Endometrium (tissue), 2 donors: ENCODE results near the gene SLFN13.
"Not testable (repeated sequence)": the region's sequence is repeated elsewhere in the genome, so short reads cannot be mapped to it uniquely, and the experiment has no call there.

ENCODE experiments used
- FAIRE-seq: peaks from 2 replicates; lab custom pipeline; 2012; peaks lifted over from hg19 to GRCh38; lab: Jason Lieb, UNC
- donor health status: control.
- donor health status: control.

The SLFN13 gene, protein sequence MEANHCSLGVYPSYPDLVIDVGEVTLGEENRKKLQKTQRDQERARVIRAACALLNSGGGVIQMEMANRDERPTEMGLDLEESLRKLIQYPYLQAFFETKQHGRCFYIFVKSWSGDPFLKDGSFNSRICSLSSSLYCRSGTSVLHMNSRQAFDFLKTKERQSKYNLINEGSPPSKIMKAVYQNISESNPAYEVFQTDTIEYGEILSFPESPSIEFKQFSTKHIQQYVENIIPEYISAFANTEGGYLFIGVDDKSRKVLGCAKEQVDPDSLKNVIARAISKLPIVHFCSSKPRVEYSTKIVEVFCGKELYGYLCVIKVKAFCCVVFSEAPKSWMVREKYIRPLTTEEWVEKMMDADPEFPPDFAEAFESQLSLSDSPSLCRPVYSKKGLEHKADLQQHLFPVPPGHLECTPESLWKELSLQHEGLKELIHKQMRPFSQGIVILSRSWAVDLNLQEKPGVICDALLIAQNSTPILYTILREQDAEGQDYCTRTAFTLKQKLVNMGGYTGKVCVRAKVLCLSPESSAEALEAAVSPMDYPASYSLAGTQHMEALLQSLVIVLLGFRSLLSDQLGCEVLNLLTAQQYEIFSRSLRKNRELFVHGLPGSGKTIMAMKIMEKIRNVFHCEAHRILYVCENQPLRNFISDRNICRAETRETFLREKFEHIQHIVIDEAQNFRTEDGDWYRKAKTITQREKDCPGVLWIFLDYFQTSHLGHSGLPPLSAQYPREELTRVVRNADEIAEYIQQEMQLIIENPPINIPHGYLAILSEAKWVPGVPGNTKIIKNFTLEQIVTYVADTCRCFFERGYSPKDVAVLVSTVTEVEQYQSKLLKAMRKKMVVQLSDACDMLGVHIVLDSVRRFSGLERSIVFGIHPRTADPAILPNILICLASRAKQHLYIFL

DNA sequence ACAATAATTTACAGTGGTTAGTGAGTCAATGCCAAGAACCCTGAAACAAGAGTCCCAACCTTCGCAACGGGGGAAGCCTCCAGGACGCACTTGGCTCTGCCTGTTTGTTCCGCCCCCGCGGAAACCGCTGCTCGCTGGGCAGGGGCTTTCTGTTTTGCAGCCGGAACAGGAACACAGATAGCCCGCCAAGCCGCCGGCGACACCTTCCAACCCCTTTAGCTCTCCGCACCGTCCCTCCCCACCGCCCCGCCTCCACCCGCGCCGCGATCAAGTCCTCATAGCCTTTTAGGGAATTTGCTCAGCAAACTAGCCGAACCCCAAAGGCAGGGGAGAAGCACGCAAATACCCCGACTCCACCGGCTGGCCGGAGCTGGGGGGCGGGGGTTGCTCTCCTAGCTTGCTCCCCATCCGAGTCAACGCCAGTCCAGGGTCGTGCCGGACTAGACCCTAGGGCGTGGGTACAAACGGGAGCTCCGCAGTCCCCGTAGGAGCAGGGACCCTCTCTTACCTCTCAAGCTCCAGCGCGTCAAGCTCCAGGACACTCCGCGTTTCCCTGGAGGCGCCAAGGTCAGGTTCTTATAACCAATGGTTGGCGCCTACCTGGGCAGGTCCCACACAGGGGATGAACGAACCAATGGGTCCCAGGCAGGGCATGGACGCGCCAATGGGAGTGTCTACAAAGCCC, at the start of gene SLFN13:
Gene SLFN13 (minus strand): TSS at position 553 of the 685 bp plus-strand sequence. CDS start 3,086 bp downstream, outside the sequence.
- FAIRE-seq: no peak

DNA sequence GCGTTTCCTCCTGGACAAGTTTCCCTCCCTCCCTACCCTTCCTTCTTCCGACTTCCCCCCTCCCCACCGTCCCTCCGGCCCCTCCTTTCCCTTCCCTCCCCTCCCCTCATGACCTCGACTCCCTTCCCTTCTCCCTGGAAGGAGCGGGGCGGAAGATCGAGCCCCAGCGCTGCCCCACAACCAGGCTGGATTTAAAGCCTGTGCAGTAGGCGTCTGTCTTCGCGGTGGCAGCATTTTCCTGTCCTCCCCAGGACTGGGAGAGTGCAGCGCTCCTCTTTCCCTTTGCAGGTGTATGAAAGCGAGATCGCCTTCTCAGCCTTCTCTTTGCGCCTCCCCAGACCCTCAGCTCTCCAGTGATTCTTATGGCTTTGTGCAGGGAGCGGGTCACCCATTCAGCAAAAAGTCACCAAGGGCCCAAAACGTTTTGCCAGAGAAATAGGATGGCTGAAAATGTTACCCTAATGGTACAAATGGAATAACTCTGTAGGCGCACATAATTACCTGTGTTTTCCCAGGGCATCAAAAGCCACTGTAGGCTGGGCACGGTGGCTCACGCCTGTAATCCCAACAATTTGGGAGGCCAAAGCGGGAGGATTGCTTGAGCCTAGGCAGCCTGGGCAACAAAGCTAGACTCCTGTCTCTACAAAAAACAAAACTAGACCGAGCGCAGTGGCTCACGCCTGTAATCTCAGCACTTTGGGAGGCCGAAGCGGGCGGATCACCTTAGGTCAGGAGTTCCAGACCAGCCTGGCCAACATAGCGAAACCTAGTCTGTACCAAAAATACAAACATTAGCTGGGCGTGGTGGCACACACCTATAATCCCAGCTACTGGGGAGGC, 48.1 kb upstream of the SLFN13 start:
- FAIRE-seq: no peak

DNA sequence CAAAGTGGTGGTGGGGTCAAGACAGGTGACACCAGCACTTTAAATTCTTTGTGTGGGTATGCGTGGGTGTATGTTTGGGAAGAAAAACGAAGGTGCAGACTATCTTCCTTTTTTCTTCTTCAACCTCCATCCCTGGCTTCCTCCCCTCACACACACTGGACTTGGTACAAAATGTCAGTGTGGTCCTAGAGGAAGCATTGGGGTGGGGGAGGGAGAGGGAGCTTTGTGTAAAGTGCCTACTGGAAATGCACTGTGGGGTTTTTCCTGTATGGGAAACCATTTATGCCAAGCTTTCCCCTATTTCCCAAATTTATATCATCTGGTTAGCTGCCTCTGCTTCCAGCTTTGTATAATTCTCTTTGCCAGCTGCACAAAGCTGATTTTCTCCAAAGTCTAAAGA, 44.5 kb upstream of the SLFN13 start:
- no peak for FAIRE-seq

GRCh38 chr17:35491417-35491816, 42.9 kb upstream of the SLFN13 start:
- no peak for FAIRE-seq

DNA sequence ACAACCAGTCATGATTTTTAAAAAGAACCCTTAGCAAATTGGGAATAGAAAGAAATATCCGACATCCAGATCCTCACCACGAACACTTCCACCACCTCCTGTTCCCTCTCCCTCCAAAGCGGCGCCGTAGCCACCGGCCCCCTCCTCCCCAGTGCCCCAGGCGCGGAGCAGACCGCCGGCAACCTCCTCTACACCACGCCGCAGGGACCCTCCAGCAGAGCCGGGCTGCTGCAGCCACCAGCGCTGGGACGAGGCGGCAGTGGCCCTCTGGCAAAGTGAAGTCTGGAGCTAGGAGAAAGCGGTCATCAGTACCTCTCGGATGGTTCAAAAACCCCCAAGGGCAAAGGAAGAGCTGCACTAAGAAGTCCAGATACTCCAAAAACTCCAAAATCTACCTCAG, 41.4 kb upstream of the SLFN13 start:
- FAIRE-seq: no peak

GRCh38 chr17:35488991-35489390, 40.4 kb upstream of the SLFN13 start:
- no peak for FAIRE-seq

- no peak for FAIRE-seq
Measured at GRCh38 chr17:35486920-35487732, 38.6 kb upstream of the SLFN13 start.

- no peak for FAIRE-seq
Measured at GRCh38 chr17:35479271-35479670, 30.7 kb upstream of the SLFN13 start.

- FAIRE-seq: no peak
Measured at GRCh38 chr17:35477248-35477647, 28.7 kb upstream of the SLFN13 start.

DNA sequence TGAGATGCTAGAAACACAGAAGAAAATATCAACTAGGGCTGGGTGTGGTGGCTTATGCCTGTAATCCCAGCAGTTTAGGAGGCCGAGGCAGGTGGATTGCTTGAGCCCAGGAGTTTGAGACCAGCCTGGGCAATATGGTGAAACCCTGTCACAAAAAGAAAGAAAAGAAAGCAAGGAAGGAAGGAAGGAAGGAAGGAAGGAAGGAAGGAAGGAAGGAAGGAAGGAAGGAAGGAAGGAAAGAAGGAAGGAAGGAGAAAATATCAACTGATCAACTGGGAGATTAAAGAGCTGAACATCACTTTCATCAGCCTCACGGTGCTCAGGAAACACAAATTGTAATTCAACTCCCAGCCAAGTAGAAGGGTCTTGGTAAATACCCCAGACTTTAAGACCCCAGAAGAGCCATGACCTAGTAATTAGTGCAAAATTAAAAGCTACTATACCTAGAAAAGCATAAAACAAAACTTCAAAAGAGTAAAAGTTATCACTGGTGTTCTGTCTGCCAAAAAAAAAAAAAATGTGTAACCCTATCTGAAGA, 27.8 kb upstream of the SLFN13 start:
- no peak for FAIRE-seq

DNA sequence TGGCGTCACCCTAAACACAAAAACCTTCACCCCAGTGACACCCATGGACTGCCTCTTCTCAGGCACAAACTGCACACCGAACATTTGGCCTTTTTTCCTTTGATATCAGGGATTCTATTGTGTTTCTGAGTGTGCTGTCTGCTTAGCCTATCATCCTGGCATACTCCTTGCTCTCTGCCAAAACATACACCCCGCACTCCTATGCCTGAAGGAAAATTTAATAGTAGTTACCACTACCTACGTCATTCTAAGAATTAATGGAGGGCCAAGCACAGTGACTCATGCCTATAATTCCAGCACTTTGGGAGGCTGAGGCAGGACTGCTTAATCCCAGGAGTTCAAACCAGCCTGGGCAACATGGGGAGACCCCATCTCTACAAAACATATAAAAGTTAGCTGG, 19.9 kb upstream of the SLFN13 start:
- FAIRE-seq: no peak

DNA sequence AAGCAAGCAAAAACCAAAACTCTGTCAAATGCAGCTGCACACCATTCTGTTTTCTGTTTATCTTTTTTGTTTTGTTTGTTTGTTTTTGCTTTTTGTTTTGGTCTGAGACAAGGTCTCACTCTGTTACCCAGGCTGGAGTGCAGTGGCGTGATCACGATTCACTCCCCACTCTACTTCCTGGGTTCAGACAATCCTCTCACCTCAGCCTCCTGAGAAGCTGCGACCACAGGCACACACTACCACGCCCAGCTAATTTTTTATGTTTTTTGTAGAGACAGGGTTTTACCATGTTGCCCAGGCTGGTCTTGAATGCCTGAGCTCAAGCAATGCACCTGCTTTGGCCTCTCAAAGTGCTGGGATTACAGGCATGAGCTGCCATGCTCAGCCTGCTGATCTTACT, 19.3 kb upstream of the SLFN13 start:
- FAIRE-seq: no peak

- no peak for FAIRE-seq
Measured at GRCh38 chr17:35460354-35460851, 11.8 kb upstream of the SLFN13 start.

DNA sequence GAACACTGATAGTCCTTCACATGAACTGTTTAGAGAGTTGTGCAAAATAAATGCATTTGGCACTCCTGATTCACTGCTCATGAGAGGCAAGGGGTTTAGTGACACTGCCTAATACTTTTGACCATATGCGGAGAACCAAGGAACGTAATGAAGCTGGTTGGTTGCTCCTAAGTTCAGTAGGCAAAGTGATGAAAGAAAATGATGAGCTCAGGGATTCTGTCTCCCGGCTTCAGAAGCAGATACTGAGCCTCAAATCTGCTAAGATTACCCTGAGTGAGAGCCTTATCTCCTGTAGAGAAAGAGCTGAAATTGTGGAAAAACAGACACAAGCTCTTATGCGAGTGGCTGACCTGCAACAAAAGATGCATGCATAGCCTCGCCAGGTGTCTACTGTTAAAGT, 5.5 kb upstream of the SLFN13 start:
- not testable (repeated sequence) for FAIRE-seq

GRCh38 chr17:35453171-35453570, 4.6 kb upstream of the SLFN13 start:
- no peak for FAIRE-seq

DNA sequence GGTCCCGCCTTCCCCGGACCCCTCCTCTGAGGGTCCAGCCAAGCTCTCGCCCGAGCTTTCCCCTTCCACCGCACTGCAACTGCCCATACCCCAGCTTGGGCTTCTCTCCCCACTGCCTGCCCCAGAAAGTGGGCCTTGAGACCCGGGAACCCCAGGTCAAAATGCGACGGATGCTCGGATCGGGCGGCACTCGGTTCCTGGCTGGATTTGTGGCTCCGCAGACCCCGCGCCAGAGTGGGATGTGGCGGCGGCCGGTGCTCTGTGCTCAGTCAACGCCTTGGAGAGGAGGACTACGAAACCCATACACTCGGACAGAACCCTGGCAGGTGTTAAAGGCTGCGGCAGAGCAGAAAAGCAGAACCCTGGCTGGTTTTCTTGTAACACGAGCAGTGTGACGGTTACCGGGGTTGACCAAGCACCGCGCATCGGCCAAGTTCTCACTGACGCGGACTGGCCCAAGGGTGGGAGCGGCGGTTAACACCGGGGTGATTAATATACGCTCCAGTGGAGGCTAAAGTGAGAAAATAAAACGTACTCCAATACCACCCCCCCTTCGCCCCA, 885 bp upstream of the SLFN13 start:
- no peak for FAIRE-seq

GRCh38 chr17:35448899-35449227, 297 bp upstream of the SLFN13 start:
- FAIRE-seq: no peak

GRCh38 chr17:35447499-35447898, 1.1 kb downstream of the SLFN13 start:
- FAIRE-seq: no peak

DNA sequence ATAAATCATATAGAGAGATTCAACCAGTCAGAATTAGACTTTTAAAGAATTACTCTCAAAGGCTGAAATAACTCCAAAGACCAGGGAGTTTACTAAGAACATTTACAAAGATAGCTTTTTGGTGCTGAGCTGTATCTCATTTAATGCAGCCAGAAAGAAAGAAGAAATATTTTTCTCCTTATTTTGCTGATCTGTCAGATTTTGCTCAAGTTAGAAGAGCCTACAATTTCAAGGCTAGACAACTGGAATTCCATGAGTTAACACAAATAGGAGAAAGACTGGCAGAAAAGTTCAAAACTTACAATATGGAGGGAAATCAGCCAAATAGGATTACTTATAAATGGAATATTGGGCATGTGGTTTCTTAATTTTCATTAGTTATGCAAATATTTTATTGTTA, 10.1 kb downstream of the SLFN13 start:
- no peak for FAIRE-seq
